A549 (cell line): Measurements from ENCODE around the gene TREML2.

ENCODE experiments used
- CEBPB ChIP-seq, 2 experiments: fragments of >200 bp in 1 of 2; sonication (Bioruptor Twin) in 1 of 2; formaldehyde crosslinking in 1 of 2; IDR thresholded peaks; 2 replicates each; pipeline ENCODE4 v1.6.1; 2012 to 2016
- CTCF ChIP-seq: fragments of >200 bp; sonication (Bioruptor Twin); formaldehyde crosslinking; IDR thresholded peaks from 3 replicates; pipeline ENCODE4 v1.5.1; 2016
- EHF ChIP-seq: fragments of 250-450 bp; sonication (Bioruptor Pico); IDR thresholded peaks from 2 replicates; pipeline ENCODE4 v1.5.0; 2020; ENCODE audit warnings: mild to moderate bottlenecking
- GATA3 ChIP-seq: IDR thresholded peaks from 2 replicates; pipeline ENCODE4 v1.6.1; 2012; ENCODE audit warnings: borderline replicate concordance
- MAX ChIP-seq: IDR thresholded peaks from 2 replicates; pipeline ENCODE4 v1.6.1; 2012
- MAZ ChIP-seq: fragments of 150-350 bp; IDR thresholded peaks from 2 replicates; pipeline ENCODE4 v1.6.1; 2014; ENCODE audit warnings: antibody characterized with exemption, low read depth, low read length, borderline replicate concordance
- PHF8 ChIP-seq: fragments of 200-600 bp; sonication (generic); IDR thresholded peaks from 2 replicates; pipeline ENCODE4 v1.6.1; 2016; ENCODE audit warnings: low read depth, mild to moderate bottlenecking, antibody characterized with exemption, moderate library complexity, borderline replicate concordance
- POLR2A ChIP-seq: IDR thresholded peaks from 2 replicates; pipeline ENCODE4 v1.6.1; 2012; ENCODE audit warnings: mild to moderate bottlenecking, low read length
- REST ChIP-seq: fragments of 200-600 bp; sonication (generic); IDR thresholded peaks from 2 replicates; pipeline ENCODE4 v1.6.1; 2016; ENCODE audit warnings: antibody characterized with exemption, mild to moderate bottlenecking, moderate library complexity
- RFX5 ChIP-seq: fragments of 450-650 bp; IDR thresholded peaks from 2 replicates; pipeline ENCODE4 v1.7.1; 2014; ENCODE audit warnings: antibody characterized with exemption, mild to moderate bottlenecking, moderate library complexity
- SMC3 ChIP-seq: fragments of >200 bp; sonication (Bioruptor Twin); formaldehyde crosslinking; IDR thresholded peaks from 3 replicates; pipeline ENCODE4 v1.6.1; 2018; ENCODE audit warnings: inconsistent platforms
- SREBF2 ChIP-seq: fragments of 450-650 bp; IDR thresholded peaks from 2 replicates; pipeline ENCODE4 v1.6.1; 2014; ENCODE audit warnings: mild to moderate bottlenecking, moderate library complexity

- TF ChIP-seq SREBF2 (no peak), EHF (CRISPR knock-in tag) (no peak), SMC3 (no peak), POLR2A (no peak), CTCF (no peak), PHF8 (no peak), MAZ (no peak), CEBPB (IDR thresholded peaks at IDR 0.05) (no peak), RFX5 (no peak), MAX (no peak), GATA3 (no peak), REST (no peak)
Measured at GRCh38 chr6:41214559-41215238, 13.8 kb upstream of the TREML2 start.
